PC-9 (cell line): Measurements from ENCODE around the gene TMEM168. TPM values are rescaled to one million over a fixed set of nuclear protein-coding genes. Genes with fewer than 3 reads are reported as not detected.

Source experiments
- BruUV-seq: library from RNA; stranded (reverse); fragments of 400-500 nt; replicated peaks from 2 replicates; lab custom pipeline; 2021; lab: Mats Ljungman, UMichigan
- CTCF ChIA-PET: fragments of 300-600 bp; sonication (Branson Sonifier 250); formaldehyde crosslinking; loops from one replicate; lab custom pipeline; 2022; ENCODE audit warnings: antibody characterized with exemption; lab: Charles Lee
- POLR2A ChIA-PET: fragments of 300-600 bp; sonication (Branson Sonifier 250); formaldehyde crosslinking; loops from one replicate; lab custom pipeline; 2022; ENCODE audit warnings: antibody characterized with exemption; ENCODE audit not compliant: unreplicated experiment; lab: Charles Lee
- DNase-seq, 2 experiments: peaks; one replicate each; pipeline versions ENCODE4 v3.0.0 to v3.0.0-alpha.2; 2015 to 2022; ENCODE audit warnings: mixed read lengths in 1 of 2
- H2AFZ ChIP-seq: fragments of 200-600 bp; sonication (generic); 2 replicates; pipeline ENCODE4 v1.8.1; 2017; ENCODE audit warnings: antibody characterized with exemption
- H3F3A ChIP-seq: fragments of 200-600 bp; sonication (generic); 2 replicates; pipeline ENCODE4 v1.8.1; 2017; ENCODE audit warnings: antibody characterized with exemption, mild to moderate bottlenecking, low read depth; ENCODE audit not compliant: insufficient read depth
- H3K27ac ChIP-seq: fragments of 200-600 bp; sonication (generic); 2 replicates; pipeline ENCODE4 v1.6.1; 2016; ENCODE audit warnings: mixed run types
- H3K27me3 ChIP-seq: fragments of 200-600 bp; sonication (generic); 2 replicates; pipeline ENCODE4 v1.6.1; 2016; ENCODE audit warnings: low read depth, mixed run types; ENCODE audit not compliant: insufficient read depth
- H3K36me3 ChIP-seq: fragments of 200-600 bp; sonication (generic); 2 replicates; pipeline ENCODE4 v1.6.1; 2016; ENCODE audit warnings: low read depth, mixed run types
- H3K4me1 ChIP-seq: fragments of 200-600 bp; sonication (generic); replicated peaks from 2 replicates; pipeline ENCODE4 v1.6.1; 2016; ENCODE audit warnings: mixed run types; ENCODE audit not compliant: insufficient read depth
- H3K4me2 ChIP-seq: fragments of 200-600 bp; sonication (generic); 2 replicates; pipeline ENCODE4 v1.6.1; 2017; ENCODE audit warnings: mixed run types
- H3K4me3 ChIP-seq: fragments of 200-600 bp; sonication (generic); 2 replicates; pipeline ENCODE4 v1.6.1; 2016; ENCODE audit warnings: mixed run types
- H3K79me2 ChIP-seq: fragments of 200-600 bp; sonication (generic); 2 replicates; pipeline ENCODE4 v1.6.1; 2017; ENCODE audit warnings: low read depth, mixed run types
- H3K9me2 ChIP-seq: fragments of 200-600 bp; sonication (generic); 2 replicates; pipeline ENCODE4 v1.8.1; 2017; ENCODE audit warnings: mild to moderate bottlenecking; ENCODE audit not compliant: insufficient read depth
- H3K9me3 ChIP-seq: fragments of 200-600 bp; sonication (generic); 2 replicates; pipeline ENCODE4 v1.8.1; 2016; ENCODE audit warnings: low read depth; ENCODE audit not compliant: insufficient read depth
- H4K20me1 ChIP-seq: fragments of 200-600 bp; sonication (generic); 2 replicates; pipeline ENCODE4 v1.8.1; 2017; ENCODE audit not compliant: insufficient read depth
- EZH2 ChIP-seq: fragments of 200-600 bp; sonication (generic); IDR thresholded peaks from 2 replicates; pipeline ENCODE4 v1.8.0; 2017; ENCODE audit warnings: antibody characterized with exemption, low read depth
- intact Hi-C: fragments of 100-400 bp; cut with micrococcal nuclease; formaldehyde crosslinking; loops from one replicate; pipeline ENCODE4 v1.10.0; 2022; ENCODE audit not compliant: unreplicated experiment
- total RNA-seq: library from RNA; stranded (reverse); gene quantifications from 2 replicates; pipeline ENCODE4 v1.2.3, GENCODE V29; 2021
- TF ChIP-seq, protein P1 (sequence below): fragments of 200-600 bp; sonication (generic); conservative IDR thresholded peaks from 2 replicates; pipeline ENCODE4 v1.6.1; 2017; ENCODE audit warnings: mixed run types, antibody characterized with exemption, mild to moderate bottlenecking, moderate library complexity

Gene TMEM168
- total RNA-seq, 1 experiment from 2014 or later, result 17.2 TPM

DNA sequence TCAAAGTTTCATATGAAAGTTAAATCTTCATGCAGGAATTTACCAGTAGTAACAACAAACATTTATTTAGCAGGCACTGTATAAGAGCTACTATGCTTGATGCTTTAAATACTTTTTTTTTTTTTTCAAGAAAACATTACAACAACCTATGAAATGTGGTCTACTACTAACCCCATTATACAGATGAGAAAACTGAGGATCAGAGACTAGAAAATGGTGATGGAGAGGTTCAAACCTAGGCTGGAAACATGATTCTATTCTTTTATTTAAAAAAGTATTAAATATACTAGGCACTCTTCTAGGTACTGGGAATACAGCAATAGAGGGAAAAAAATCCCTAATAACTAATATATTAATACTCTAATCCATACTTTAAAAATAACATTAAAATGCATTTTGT, 40.6 kb upstream of the TMEM168 start:
- Histone ChIP-seq H3K36me3 (no peaks in the 10 kb centered on the region; the same call in 1 of the 2 replicates), H3K9me2 (no peaks in the 10 kb centered on the region; the same call in 1 of the 2 replicates), H3F3A (no peaks in the 10 kb centered on the region), H3K9me3 (peaks cover 7% of the 10 kb centered on the region; the same call in 1 of the 2 replicates), H4K20me1 (no peaks in the 10 kb centered on the region), H3K27me3 (no peaks in the 10 kb centered on the region), H3K4me2 (no peak overlapping the region), H2AFZ (no peak overlapping the region), H3K4me1 (no peaks in the 10 kb centered on the region), H3K27ac (no peak overlapping the region), H3K4me3 (no peak overlapping the region), H3K79me2 (no peaks in the 10 kb centered on the region)
- CTCF ChIA-PET, result no interaction called here
- no peak for TF ChIP-seq EZH2
- TF ChIP-seq, protein P1, sequence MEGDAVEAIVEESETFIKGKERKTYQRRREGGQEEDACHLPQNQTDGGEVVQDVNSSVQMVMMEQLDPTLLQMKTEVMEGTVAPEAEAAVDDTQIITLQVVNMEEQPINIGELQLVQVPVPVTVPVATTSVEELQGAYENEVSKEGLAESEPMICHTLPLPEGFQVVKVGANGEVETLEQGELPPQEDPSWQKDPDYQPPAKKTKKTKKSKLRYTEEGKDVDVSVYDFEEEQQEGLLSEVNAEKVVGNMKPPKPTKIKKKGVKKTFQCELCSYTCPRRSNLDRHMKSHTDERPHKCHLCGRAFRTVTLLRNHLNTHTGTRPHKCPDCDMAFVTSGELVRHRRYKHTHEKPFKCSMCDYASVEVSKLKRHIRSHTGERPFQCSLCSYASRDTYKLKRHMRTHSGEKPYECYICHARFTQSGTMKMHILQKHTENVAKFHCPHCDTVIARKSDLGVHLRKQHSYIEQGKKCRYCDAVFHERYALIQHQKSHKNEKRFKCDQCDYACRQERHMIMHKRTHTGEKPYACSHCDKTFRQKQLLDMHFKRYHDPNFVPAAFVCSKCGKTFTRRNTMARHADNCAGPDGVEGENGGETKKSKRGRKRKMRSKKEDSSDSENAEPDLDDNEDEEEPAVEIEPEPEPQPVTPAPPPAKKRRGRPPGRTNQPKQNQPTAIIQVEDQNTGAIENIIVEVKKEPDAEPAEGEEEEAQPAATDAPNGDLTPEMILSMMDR, result no peak
- no peak for DNase-seq
- POLR2A ChIA-PET, result no interaction called here
- intact Hi-C loops, result no loop called here
- BruUV-seq, result no TSS peak

DNA sequence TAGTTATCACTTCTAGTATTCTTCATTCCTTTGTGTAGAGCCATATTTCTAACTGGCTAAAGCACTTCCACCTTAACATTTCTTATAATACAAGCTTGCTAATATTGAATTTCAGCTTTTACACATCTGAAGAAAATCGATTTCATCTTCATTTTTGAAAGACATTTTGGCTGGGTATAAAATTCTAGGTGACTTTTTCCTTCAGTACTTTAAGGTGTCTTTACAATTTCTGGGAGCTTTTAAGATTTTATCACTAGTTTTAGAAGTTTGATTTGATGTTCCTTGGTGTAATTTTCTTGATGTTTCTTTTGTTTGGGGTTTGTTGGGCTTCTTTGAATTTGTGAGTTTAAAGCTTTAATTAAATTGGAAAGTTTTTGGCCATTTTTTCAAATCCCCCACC, 38.5 kb upstream of the TMEM168 start:
- no peak for DNase-seq
- H2AFZ ChIP-seq, result no peak overlapping the region
- H3K79me2 ChIP-seq, result no peaks in the 10 kb centered on the region
- H3K9me3 ChIP-seq, result peaks cover 7% of the 10 kb centered on the region; the same call in 1 of the 2 replicates
- intact Hi-C loops, result no loop called here
- BruUV-seq, result no TSS peak
- ChIA-PET CTCF (no interaction called here), POLR2A (no interaction called here)
- H3K36me3 ChIP-seq, result no peaks in the 10 kb centered on the region; the same call in 1 of the 2 replicates
- no peaks in the 10 kb centered on the region; the same call in 1 of the 2 replicates for H3K9me2 ChIP-seq
- no peaks in the 10 kb centered on the region for H4K20me1 ChIP-seq
- H3K27ac ChIP-seq, result no peak overlapping the region
- H3F3A ChIP-seq, result no peaks in the 10 kb centered on the region
- H3K27me3 ChIP-seq, result no peaks in the 10 kb centered on the region
- TF ChIP-seq, protein P1, result no peak
- no peak for TF ChIP-seq EZH2
- no peak overlapping the region for H3K4me3 ChIP-seq
- H3K4me1 ChIP-seq, result no peaks in the 10 kb centered on the region
- no peak overlapping the region for H3K4me2 ChIP-seq

DNA sequence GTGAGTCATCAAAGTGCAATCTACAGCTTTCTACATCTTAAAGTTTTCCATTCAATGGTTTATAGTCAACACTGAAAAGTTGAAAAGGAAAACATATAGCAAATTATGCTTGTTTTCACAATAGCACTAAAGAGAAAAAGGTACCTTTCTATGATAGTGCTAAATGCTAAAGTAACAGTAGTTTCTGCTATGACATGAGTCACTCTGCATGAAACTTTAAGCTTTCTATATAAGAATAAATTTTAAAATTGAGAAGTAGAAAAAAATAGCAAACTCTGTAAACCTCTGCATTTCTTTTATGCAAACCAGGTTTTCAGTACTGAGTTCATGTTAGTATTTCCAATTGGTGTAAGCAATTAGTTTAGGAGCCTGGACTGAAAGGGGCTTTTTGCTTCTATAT, 31.2 kb upstream of the TMEM168 start:
- intact Hi-C loops, result no loop called here

More for the DNA sequence above, 31.2 kb upstream of the TMEM168 start:
- no peaks in the 10 kb centered on the region for H4K20me1 ChIP-seq
- no peaks in the 10 kb centered on the region for H3K9me3 ChIP-seq
- no peak overlapping the region for H3K4me3 ChIP-seq
- H3K79me2 ChIP-seq, result no peaks in the 10 kb centered on the region
- DNase-seq, result no peak
- no peaks in the 10 kb centered on the region for H3K9me2 ChIP-seq
- no peak overlapping the region for H2AFZ ChIP-seq
- H3K36me3 ChIP-seq, result no peaks in the 10 kb centered on the region
- no TSS peak for BruUV-seq
- ChIA-PET CTCF (no interaction called here), POLR2A (no interaction called here)
- H3K27me3 ChIP-seq, result no peaks in the 10 kb centered on the region
- H3K4me1 ChIP-seq, result no peaks in the 10 kb centered on the region
- no peak overlapping the region for H3K27ac ChIP-seq
- H3F3A ChIP-seq, result no peaks in the 10 kb centered on the region
- TF ChIP-seq, protein P1, result no peak
- no peak for TF ChIP-seq EZH2
- no peak overlapping the region for H3K4me2 ChIP-seq
